ENCODE data around the gene DHX16. TPM values are rescaled to one million over a fixed set of nuclear protein-coding genes. Genes with fewer than 3 reads are reported as not detected.
A peak's percentile ranks its signal among the peaks of the same experiment; 100 is the strongest.

The DHX16 gene
- total RNA-seq, 1 experiment from 2014 or later: 40.6 TPM

DNA sequence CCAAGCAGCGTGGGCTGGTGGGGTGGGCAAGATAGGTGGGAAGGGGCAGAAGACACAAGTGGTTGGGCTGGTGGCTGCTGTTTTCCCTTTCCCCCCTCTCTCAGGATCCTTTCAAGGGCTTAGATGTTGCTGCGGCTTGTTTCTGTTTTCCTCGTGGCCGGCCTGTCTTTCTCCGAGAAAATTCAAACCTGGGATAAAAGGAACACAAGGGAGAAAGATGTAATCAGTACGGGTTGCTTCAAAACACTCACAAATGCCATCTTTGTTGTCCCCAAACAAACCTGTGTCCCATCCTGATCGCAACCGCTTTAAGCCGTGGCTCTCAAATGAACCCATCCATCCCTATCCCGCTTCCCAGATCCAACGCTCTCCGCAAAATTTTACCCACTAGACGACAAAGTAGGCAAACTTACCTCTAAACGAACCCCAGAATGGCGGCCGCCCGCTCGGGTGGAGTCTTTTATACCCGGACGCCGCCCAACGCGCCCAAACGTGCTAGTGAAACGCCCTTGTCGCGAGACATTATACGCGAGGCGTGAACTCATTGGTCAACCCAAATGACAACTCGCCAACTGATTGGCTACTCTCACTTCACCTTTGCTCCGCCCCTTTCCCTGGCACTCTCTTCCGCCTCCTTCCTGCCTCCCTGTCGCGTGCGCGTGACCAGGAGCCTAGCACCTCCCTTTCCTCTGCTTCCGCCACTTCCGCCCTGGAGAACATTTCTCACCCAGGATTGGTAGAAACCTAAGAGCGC, 55.8 kb downstream of the DHX16 start, which contains the start of gene PPP1R10:
Gene PPP1R10, minus strand, starts transcription at position 433 of the 754 bp plus-strand sequence. CDS start 7,299 bp downstream, outside the sequence.
- H3K4me1 Mint-ChIP-seq (ENCODE audit: low read depth, unreplicated experiment): peaks cover 22% of the 10 kb centered on the region
- peak within 1 kb of the TSS; percentile 77 for H3K4me3 ChIP-seq (ENCODE audit: low read depth, low read length)
- DNase-seq: peak; percentile 99
- H3K36me3 Mint-ChIP-seq (ENCODE audit: insufficient read depth, unreplicated experiment): peaks cover 76% of the 10 kb centered on the region
- peak within 1 kb of the TSS; percentile 96 for H3K27ac Mint-ChIP-seq (ENCODE audit: unreplicated experiment)
- POLR2A ChIA-PET: interaction anchor here (0.5 to 1.3 kb wide), 3 partner anchors 46 to 100 kb away, joined by 3 to 9 read pairs (median 4); partner anchors contain the start of genes ABCF1 and MDC1
- TF ChIP-seq CTCF (IDR thresholded peaks at IDR 0.05; ENCODE audit: insufficient read depth in 1 of 2, low read depth in 1 of 2, low read length in 1 of 2, severe bottlenecking in 1 of 2, unreplicated experiment in 1 of 2): no peak
- H3K27me3 ChIP-seq (replicated peaks; ENCODE audit: control insufficient read depth, insufficient read depth, low read length): no peaks in the 10 kb centered on the region
- no peaks in the 10 kb centered on the region for H3K9me3 Mint-ChIP-seq (ENCODE audit: unreplicated experiment)
- no peaks in the 10 kb centered on the region for H3K4me1 ChIP-seq
- intact Hi-C loops (cut with micrococcal nuclease; ENCODE audit: unreplicated experiment): loop anchor here (1.0 to 2.0 kb wide), 5 partner anchors 9 to 103 kb away; partner anchors contain the start of genes ATAT1, C6orf136, GNL1 and PRR3
- H3K9me3 ChIP-seq: no peaks in the 10 kb centered on the region
- peaks cover 2% of the 10 kb centered on the region; the same call in 1 of the 2 replicates for H3K36me3 ChIP-seq (ENCODE audit: control insufficient read depth, insufficient read depth, low read length)
- CTCF ChIA-PET: interaction anchor here (0.6 kb wide), 1 partner anchor 33 kb away, joined by 3 read pairs; no protein-coding TSS in a partner anchor
- peaks cover 6% of the 10 kb centered on the region for H3K27me3 Mint-ChIP-seq (ENCODE audit: insufficient read depth, unreplicated experiment)
- peak within 1 kb of the TSS; percentile 78 for H3K4me3 Mint-ChIP-seq (ENCODE audit: unreplicated experiment)
- no TSS peak for BruUV-seq (replicated peaks)

DNA sequence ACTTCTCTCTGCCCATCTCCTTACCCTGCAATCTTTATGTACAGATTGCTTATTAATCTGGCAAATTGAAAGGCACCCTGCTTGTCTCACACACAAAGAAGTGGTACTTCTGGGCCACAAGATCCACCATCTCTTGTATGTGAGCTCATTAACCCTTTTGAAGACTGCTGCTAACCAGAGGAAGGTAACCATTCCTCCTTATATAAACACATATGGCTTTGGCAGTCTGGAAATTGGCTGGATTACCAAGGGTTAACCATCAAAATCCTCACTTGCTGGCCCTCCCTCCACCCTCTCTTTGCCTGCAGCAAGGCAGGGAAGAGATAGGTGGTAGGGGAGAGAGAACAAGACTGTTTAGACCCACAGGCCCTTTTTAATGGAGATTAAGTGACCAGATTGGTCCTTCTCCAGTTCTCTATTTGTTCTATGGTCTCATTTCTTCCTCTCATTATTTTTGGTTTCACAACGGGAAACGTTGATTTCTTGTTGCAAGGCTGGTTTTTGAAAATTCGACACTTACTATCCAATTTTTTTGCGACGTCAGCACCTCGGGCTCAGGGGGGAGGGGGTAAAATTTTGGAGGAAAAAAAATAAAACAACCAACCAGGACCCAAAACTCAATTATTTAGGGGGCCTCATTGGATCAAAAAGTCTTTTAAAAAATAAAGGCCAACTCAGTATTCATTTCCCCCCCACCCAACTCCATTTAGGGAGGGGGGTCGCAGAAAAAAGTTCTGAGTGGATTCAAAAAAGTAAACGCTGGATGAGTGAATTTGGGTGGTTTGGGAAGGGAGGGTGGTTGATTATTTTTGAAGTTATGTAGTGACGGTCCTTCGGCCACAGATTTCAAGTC, 56.6 kb downstream of the DHX16 start:
- Mint-ChIP-seq H3K4me3 (ENCODE audit: unreplicated experiment) (peak overlapping the region; percentile 78), H3K9me3 (ENCODE audit: unreplicated experiment) (no peaks in the 10 kb centered on the region), H3K27me3 (ENCODE audit: insufficient read depth, unreplicated experiment) (peaks cover 6% of the 10 kb centered on the region), H3K36me3 (ENCODE audit: insufficient read depth, unreplicated experiment) (peaks cover 76% of the 10 kb centered on the region), H3K4me1 (ENCODE audit: low read depth, unreplicated experiment) (peaks cover 22% of the 10 kb centered on the region), H3K27ac (ENCODE audit: unreplicated experiment) (peak overlapping the region; percentile 96)
- TSS peak; percentile 56 for BruUV-seq (replicated peaks)
- ChIA-PET CTCF (no interaction called here), POLR2A (interaction anchor here (0.7 to 2.0 kb wide), 5 partner anchors 25 to 106 kb away, joined by 3 to 22 read pairs (median 5); partner anchors contain the start of genes DHX16 and MDC1)
- TF ChIP-seq CTCF (IDR thresholded peaks at IDR 0.05; ENCODE audit: insufficient read depth in 1 of 2, low read depth in 1 of 2, low read length in 1 of 2, severe bottlenecking in 1 of 2, unreplicated experiment in 1 of 2): no peak
- intact Hi-C loops (cut with micrococcal nuclease; ENCODE audit: unreplicated experiment): loop anchor here (2.0 kb wide), 1 partner anchor 59 kb away; the partner anchor contains the start of genes GNL1 and PRR3
- Histone ChIP-seq H3K27me3 (replicated peaks; ENCODE audit: control insufficient read depth, insufficient read depth, low read length) (no peaks in the 10 kb centered on the region), H3K4me1 (no peaks in the 10 kb centered on the region), H3K36me3 (ENCODE audit: control insufficient read depth, insufficient read depth, low read length) (peaks cover 2% of the 10 kb centered on the region; the same call in 1 of the 2 replicates), H3K9me3 (no peaks in the 10 kb centered on the region), H3K4me3 (ENCODE audit: low read depth, low read length) (peak overlapping the region; percentile 77)
- peak; percentile 57 to 60 for DNase-seq

All from Caco-2 (cell line).